Measurements from ENCODE around the gene OR7D2. TPM values are rescaled to one million over a fixed set of nuclear protein-coding genes. Genes with fewer than 3 reads are reported as not detected.

The OR7D2 gene
- total RNA-seq, 4 donors from 2014 or later, result 1.1 TPM; not detected in 3

DNA sequence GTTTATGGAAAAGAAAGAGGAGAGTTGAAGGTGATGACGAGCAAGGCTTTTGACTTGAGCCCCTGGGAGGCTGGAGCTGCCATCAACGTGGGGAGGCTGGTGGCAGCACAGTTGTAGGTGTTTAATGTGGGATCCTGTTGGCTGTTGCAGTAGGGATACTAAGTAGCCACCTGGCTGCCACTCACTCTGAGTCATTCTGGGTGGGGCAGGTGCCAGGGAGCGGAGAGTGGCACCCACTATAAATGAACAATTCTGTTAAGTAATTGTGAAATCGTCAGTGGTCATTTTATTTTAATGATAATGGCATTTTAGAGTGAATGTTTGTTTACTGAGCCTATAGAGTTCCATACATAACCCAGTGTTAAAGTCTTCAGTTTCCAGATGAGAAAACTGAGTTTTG, 28.8 kb upstream of the OR7D2 start:
- H3K4me1 ChIP-seq, result no peaks in the 10 kb centered on the region
- intact Hi-C loops (cut with DNase I; ENCODE audit: low total_unique reads) (no loop called here), in situ Hi-C loops (cut with MboI; ENCODE audit: low pct_ligation_motif_present in 1 of 4, low pct_unique_long_range_greater_than_20kb in 1 of 4, low sequenced_read_pairs in 3 of 4) (loop anchor here in 2 of 4 donors (25.0 kb wide), 2 partner anchors 437 to 637 kb away; partner anchors contain the start of gene ZNF121 (in 1 of the 2))
- no peaks in the 10 kb centered on the region for H3K27me3 ChIP-seq
- 88 to 98% methylated on average over 4 of the region's 4 CpGs for WGBS, 2 donors (ENCODE audit: low coverage in 1 of 2)
- H3K36me3 ChIP-seq, result peaks cover 0 to 14% (median 2%) of the 10 kb centered on the region in 4 donors
- DNase-seq, result no peak
- peaks cover 19 to 21% of the 10 kb centered on the region in 2 donors for H3K9me3 ChIP-seq
- no peak overlapping the region for H3K4me3 ChIP-seq
- H3K27ac ChIP-seq, result no peak overlapping the region
- TF ChIP-seq POLR2A (IDR thresholded peaks at IDR 0.05), result no peak
- no peak for TF ChIP-seq POLR2AphosphoS5 (IDR thresholded peaks at IDR 0.05)
- TF ChIP-seq EP300 (IDR thresholded peaks at IDR 0.05; ENCODE audit: low read depth), result no peak
- TF ChIP-seq CTCF (IDR thresholded peaks at IDR 0.05), result no peak

DNA sequence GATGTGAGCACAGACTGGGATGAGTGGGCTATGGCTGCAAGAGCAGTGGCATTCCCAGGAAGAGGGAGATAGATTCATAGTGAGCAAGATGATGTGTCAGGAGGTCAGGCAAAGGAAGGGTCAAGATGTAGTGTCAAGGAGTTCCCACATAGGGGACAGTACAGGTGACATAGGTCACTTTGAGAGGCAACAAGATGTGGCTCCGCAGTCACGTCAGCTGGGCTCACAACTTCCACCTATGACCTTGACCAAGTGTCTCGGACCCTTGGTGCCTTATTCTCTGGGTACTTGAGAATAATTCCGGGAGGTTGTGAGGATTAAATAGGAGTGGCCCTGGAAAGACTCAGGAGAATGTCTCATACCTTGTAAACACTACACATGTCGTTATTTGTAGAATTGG, 28.1 kb upstream of the OR7D2 start:
- WGBS, 2 donors (ENCODE audit: low coverage in 1 of 2), result 97 to 100% methylated on average over 3 to 5 of the region's 5 CpGs
- Histone ChIP-seq H3K27me3 (no peaks in the 10 kb centered on the region), H3K4me3 (no peak overlapping the region), H3K27ac (no peak overlapping the region), H3K9me3 (peaks cover 14 to 15% of the 10 kb centered on the region in 2 donors), H3K36me3 (peaks cover 0 to 9% (median 2%) of the 10 kb centered on the region in 4 donors), H3K4me1 (no peaks in the 10 kb centered on the region)
- TF ChIP-seq EP300 (IDR thresholded peaks at IDR 0.05; ENCODE audit: low read depth) (no peak), POLR2AphosphoS5 (IDR thresholded peaks at IDR 0.05) (no peak), POLR2A (IDR thresholded peaks at IDR 0.05) (no peak), CTCF (IDR thresholded peaks at IDR 0.05) (no peak)
- DNase-seq, result no peak
- intact Hi-C loops (cut with DNase I; ENCODE audit: low total_unique reads), result no loop called here
- in situ Hi-C loops (cut with MboI; ENCODE audit: low pct_ligation_motif_present in 1 of 4, low pct_unique_long_range_greater_than_20kb in 1 of 4, low sequenced_read_pairs in 3 of 4), result no loop called here

GRCh38 chr19:9151367-9151766, 27.4 kb upstream of the OR7D2 start:
- H3K9me3 ChIP-seq, result peaks cover 10 to 12% of the 10 kb centered on the region in 2 donors
- H3K4me3 ChIP-seq, result no peak overlapping the region
- no peaks in the 10 kb centered on the region for H3K4me1 ChIP-seq
- peaks cover 0 to 15% (median 2%) of the 10 kb centered on the region in 4 donors for H3K36me3 ChIP-seq
- in situ Hi-C loops (cut with MboI; ENCODE audit: low pct_ligation_motif_present in 1 of 4, low pct_unique_long_range_greater_than_20kb in 1 of 4, low sequenced_read_pairs in 3 of 4), result no loop called here
- intact Hi-C loops (cut with DNase I; ENCODE audit: low total_unique reads), result no loop called here
- TF ChIP-seq POLR2A (IDR thresholded peaks at IDR 0.05), result no peak
- TF ChIP-seq POLR2AphosphoS5 (IDR thresholded peaks at IDR 0.05), result no peak
- TF ChIP-seq CTCF (IDR thresholded peaks at IDR 0.05), result no peak
- no peak for TF ChIP-seq EP300 (IDR thresholded peaks at IDR 0.05; ENCODE audit: low read depth)
- 93 to 94% methylated on average over 2 to 5 of the region's 5 CpGs for WGBS, 2 donors (ENCODE audit: low coverage in 1 of 2)
- H3K27ac ChIP-seq, result no peak overlapping the region
- DNase-seq, result no peak
- H3K27me3 ChIP-seq, result no peaks in the 10 kb centered on the region

GRCh38 chr19:9155591-9155990, 23.2 kb upstream of the OR7D2 start:
- intact Hi-C loops (cut with DNase I; ENCODE audit: low total_unique reads), result no loop called here
- H3K36me3 ChIP-seq, result peaks cover 5 to 54% (median 27%) of the 10 kb centered on the region in 4 donors

More at GRCh38 chr19:9155591-9155990, 23.2 kb upstream of the OR7D2 start:
- WGBS, 2 donors (ENCODE audit: low coverage in 1 of 2), result 89 to 97% methylated on average over 4 of the region's 4 CpGs
- H3K4me1 ChIP-seq, result no peaks in the 10 kb centered on the region
- no peak overlapping the region for H3K4me3 ChIP-seq
- in situ Hi-C loops (cut with MboI; ENCODE audit: low pct_ligation_motif_present in 1 of 4, low pct_unique_long_range_greater_than_20kb in 1 of 4, low sequenced_read_pairs in 3 of 4), result no loop called here
- peaks cover 14 to 17% of the 10 kb centered on the region in 2 donors for H3K9me3 ChIP-seq
- H3K27me3 ChIP-seq, result no peaks in the 10 kb centered on the region
- DNase-seq, result no peak
- no peak overlapping the region for H3K27ac ChIP-seq
- no peak for TF ChIP-seq EP300 (IDR thresholded peaks at IDR 0.05; ENCODE audit: low read depth)
- no peak for TF ChIP-seq POLR2A (IDR thresholded peaks at IDR 0.05)
- TF ChIP-seq POLR2AphosphoS5 (IDR thresholded peaks at IDR 0.05), result no peak
- TF ChIP-seq CTCF (IDR thresholded peaks at IDR 0.05), result no peak

All from transverse colon (tissue), 4 donors.